SU-DHL-6 (cell line): Measurements from ENCODE around the gene UMAD1.

Experiments
- H2AFZ ChIP-seq: fragments of 200-600 bp; sonication (generic); 2 replicates; pipeline ENCODE4 v1.6.1; 2014; ENCODE audit warnings: low read depth, mild to moderate bottlenecking, moderate library complexity, mixed read lengths, antibody characterized with exemption, low read length; ENCODE audit not compliant: severe bottlenecking
- H3F3A ChIP-seq: fragments of 200-600 bp; shearing (Covaris generic); 2 replicates; pipeline ENCODE4 v1.6.0; 2016; ENCODE audit warnings: antibody characterized with exemption, mild to moderate bottlenecking; ENCODE audit not compliant: insufficient read depth
- H3K27ac ChIP-seq: fragments of 200-600 bp; sonication (generic); 2 replicates; pipeline ENCODE4 v1.5.1; 2016; ENCODE audit warnings: low read depth, mild to moderate bottlenecking, low read length, moderate library complexity, mixed read lengths
- H3K27me3 ChIP-seq: fragments of 200-600 bp; sonication (generic), shearing (Covaris generic); 2 replicates; pipeline ENCODE4 v1.6.0; 2014; ENCODE audit warnings: mild to moderate bottlenecking, low read length
- H3K36me3 ChIP-seq: fragments of 200-600 bp; sonication (generic); 2 replicates; pipeline ENCODE4 v1.6.1; 2014; ENCODE audit warnings: mild to moderate bottlenecking, low read length, mixed read lengths
- H3K4me2 ChIP-seq: fragments of 300-600, 200-600 bp; shearing (Covaris generic), sonication (generic); 2 replicates; pipeline ENCODE4 v1.6.0; 2014; ENCODE audit warnings: low read length, low read depth, mild to moderate bottlenecking; ENCODE audit not compliant: poor library complexity, severe bottlenecking
- H3K4me3 ChIP-seq: fragments of 200-600 bp; sonication (generic); 2 replicates; pipeline ENCODE4 v1.5.1; 2014; ENCODE audit warnings: antibody characterized with exemption, low read length, mild to moderate bottlenecking, mixed read lengths; ENCODE audit not compliant: insufficient read depth, poor library complexity, severe bottlenecking
- H3K79me2 ChIP-seq: fragments of 200-600 bp; sonication (generic); 2 replicates; pipeline ENCODE4 v1.6.1; 2014; ENCODE audit warnings: mild to moderate bottlenecking, low read length, moderate library complexity; ENCODE audit not compliant: insufficient read depth
- H3K9ac ChIP-seq: fragments of 200-600 bp; sonication (generic); 2 replicates; pipeline ENCODE4 v1.7.0; 2014; ENCODE audit warnings: mild to moderate bottlenecking, low read length
- H3K9me2 ChIP-seq: fragments of 200-600 bp; sonication (generic); replicated peaks from 2 replicates; pipeline ENCODE4 v1.6.1; 2014; ENCODE audit warnings: low read length; ENCODE audit not compliant: insufficient read depth
- H3K9me3 ChIP-seq: fragments of 200-600 bp; sonication (generic); 2 replicates; pipeline ENCODE4 v1.6.1; 2014; ENCODE audit warnings: low read length, mixed read lengths; ENCODE audit not compliant: insufficient read depth
- H4K20me1 ChIP-seq: fragments of 200-600 bp; sonication (generic); 2 replicates; pipeline ENCODE4 v1.6.1; 2014; ENCODE audit warnings: low read depth, mild to moderate bottlenecking, antibody characterized with exemption, low read length, moderate library complexity, mixed read lengths
- CTCF ChIP-seq: fragments of 200-600 bp; sonication (generic); IDR thresholded peaks from one replicate; pipeline ENCODE4 v1.5.1; 2017; ENCODE audit warnings: antibody characterized with exemption, mild to moderate bottlenecking, low read length, moderate library complexity; ENCODE audit not compliant: insufficient read depth, poor library complexity, severe bottlenecking
- EZH2phosphoT487 ChIP-seq: fragments of 200-600 bp; sonication (generic), shearing (Covaris generic); conservative IDR thresholded peaks from 2 replicates; pipeline ENCODE4 v1.6.1; 2018; ENCODE audit warnings: mild to moderate bottlenecking, antibody characterized with exemption, low read length, moderate library complexity, mixed read lengths

UMAD1 gene

GRCh38 chr7:7745258-7745657 is 104.7 kb downstream of the UMAD1 start:
- Histone ChIP-seq H3K36me3 (no peaks in the 10 kb centered on the region), H3F3A (no peaks in the 10 kb centered on the region), H2AFZ (no peak overlapping the region), H3K27me3 (no peaks in the 10 kb centered on the region), H3K4me3 (no peak overlapping the region), H3K9me3 (no peaks in the 10 kb centered on the region), H3K9ac (no peak overlapping the region), H3K9me2 (no peaks in the 10 kb centered on the region), H3K4me2 (no peak overlapping the region), H4K20me1 (0 out of 2 replicates have a peak, but pooled peaks cover 5% of the 10 kb centered on the region), H3K79me2 (no peaks in the 10 kb centered on the region), H3K27ac (no peak overlapping the region)
- no peak for TF ChIP-seq EZH2phosphoT487
- no peak for TF ChIP-seq CTCF

GRCh38 chr7:7745966-7746365 is 105.4 kb downstream of the UMAD1 start:
- no peak overlapping the region for H3K9ac ChIP-seq
- H3K4me2 ChIP-seq = no peak overlapping the region
- TF ChIP-seq CTCF (no peak), EZH2phosphoT487 (no peak)
- no peak overlapping the region for H3K4me3 ChIP-seq
- no peaks in the 10 kb centered on the region for H3K9me2 ChIP-seq
- H2AFZ ChIP-seq = no peak overlapping the region
- no peaks in the 10 kb centered on the region for H3K27me3 ChIP-seq
- no peaks in the 10 kb centered on the region for H3K36me3 ChIP-seq
- no peaks in the 10 kb centered on the region for H3K79me2 ChIP-seq
- H3F3A ChIP-seq = no peaks in the 10 kb centered on the region
- H4K20me1 ChIP-seq = 0 out of 2 replicates have a peak, but pooled peaks cover under 1% of the 10 kb centered on the region
- H3K9me3 ChIP-seq = no peaks in the 10 kb centered on the region
- no peak overlapping the region for H3K27ac ChIP-seq

GRCh38 chr7:7746458-7746857 is 105.9 kb downstream of the UMAD1 start:
- H3K27ac ChIP-seq = no peak overlapping the region
- H3F3A ChIP-seq = no peaks in the 10 kb centered on the region
- no peak overlapping the region for H3K4me3 ChIP-seq
- H3K9ac ChIP-seq = no peak overlapping the region
- no peaks in the 10 kb centered on the region for H3K79me2 ChIP-seq
- no peaks in the 10 kb centered on the region for H3K9me3 ChIP-seq
- no peaks in the 10 kb centered on the region for H3K36me3 ChIP-seq
- H3K4me2 ChIP-seq = no peak overlapping the region
- H3K27me3 ChIP-seq = no peaks in the 10 kb centered on the region
- no peak for TF ChIP-seq EZH2phosphoT487
- no peak for TF ChIP-seq CTCF
- H3K9me2 ChIP-seq = no peaks in the 10 kb centered on the region
- H4K20me1 ChIP-seq = no peaks in the 10 kb centered on the region
- no peak overlapping the region for H2AFZ ChIP-seq
